ENCODE measurements around the gene MTM1. TPM values are rescaled to one million over a fixed set of nuclear protein-coding genes. Genes with fewer than 3 reads are reported as not detected.

The MTM1 gene
- total RNA-seq, 4 donors from 2014 or later, result 10.5 to 32.7 (median 14.3) TPM

- Histone ChIP-seq H3K4me3 (no peak overlapping the region), H3K4me1 (no peaks in the 10 kb centered on the region), H3K9me3 (no peaks in the 10 kb centered on the region), H3K36me3 (no peaks in the 10 kb centered on the region), H3K27ac (no peak overlapping the region), H3K27me3 (no peaks in the 10 kb centered on the region)
- ATAC-seq, result peak; percentile 41
- TF ChIP-seq POLR2A (IDR thresholded peaks at IDR 0.05) (no peak), EP300 (IDR thresholded peaks at IDR 0.05) (no peak), POLR2AphosphoS5 (IDR thresholded peaks at IDR 0.05) (no peak), CTCF (IDR thresholded peaks at IDR 0.05) (peak in 1 of 4 experiments; percentile 28)
- 34 to 39% methylated on average over 6 to 7 of the region's 7 CpGs for WGBS, 2 donors (ENCODE audit: low coverage in 1 of 2)
These were observed 112.6 kb downstream of the MTM1 start for GRCh38 chrX:150680974-150681373.

- H3K27ac ChIP-seq, result no peak overlapping the region
- H3K27me3 ChIP-seq, result no peaks in the 10 kb centered on the region
- no peaks in the 10 kb centered on the region for H3K9me3 ChIP-seq
- no peak for TF ChIP-seq POLR2AphosphoS5 (IDR thresholded peaks at IDR 0.05)
- no peak for TF ChIP-seq POLR2A (IDR thresholded peaks at IDR 0.05)
- no peak for TF ChIP-seq EP300 (IDR thresholded peaks at IDR 0.05)
- no peak for TF ChIP-seq CTCF (IDR thresholded peaks at IDR 0.05)
- H3K36me3 ChIP-seq, result no peaks in the 10 kb centered on the region
- WGBS, 2 donors (ENCODE audit: low coverage in 1 of 2), result 78 to 88% methylated on average over 3 of the region's 3 CpGs
- no peak for ATAC-seq
- H3K4me1 ChIP-seq, result no peaks in the 10 kb centered on the region
- H3K4me3 ChIP-seq, result no peak overlapping the region
These were observed 114.7 kb downstream of the MTM1 start for GRCh38 chrX:150683112-150683511.

- ATAC-seq, result no peak
- WGBS, 2 donors (ENCODE audit: low coverage in 1 of 2), result 36 to 48% methylated on average over 5 of the region's 7 CpGs
- no peak for TF ChIP-seq EP300 (IDR thresholded peaks at IDR 0.05)
- TF ChIP-seq CTCF (IDR thresholded peaks at IDR 0.05), result peak in 3 of 4 experiments; percentile 30 to 51 (median 36)
- H3K36me3 ChIP-seq, result no peaks in the 10 kb centered on the region
- no peak overlapping the region for H3K4me3 ChIP-seq
- H3K9me3 ChIP-seq, result no peaks in the 10 kb centered on the region
- no peaks in the 10 kb centered on the region for H3K4me1 ChIP-seq
- no peaks in the 10 kb centered on the region for H3K27me3 ChIP-seq
- H3K27ac ChIP-seq, result no peak overlapping the region
These were observed 115.2 kb downstream of the MTM1 start for GRCh38 chrX:150683536-150684146.

DNA sequence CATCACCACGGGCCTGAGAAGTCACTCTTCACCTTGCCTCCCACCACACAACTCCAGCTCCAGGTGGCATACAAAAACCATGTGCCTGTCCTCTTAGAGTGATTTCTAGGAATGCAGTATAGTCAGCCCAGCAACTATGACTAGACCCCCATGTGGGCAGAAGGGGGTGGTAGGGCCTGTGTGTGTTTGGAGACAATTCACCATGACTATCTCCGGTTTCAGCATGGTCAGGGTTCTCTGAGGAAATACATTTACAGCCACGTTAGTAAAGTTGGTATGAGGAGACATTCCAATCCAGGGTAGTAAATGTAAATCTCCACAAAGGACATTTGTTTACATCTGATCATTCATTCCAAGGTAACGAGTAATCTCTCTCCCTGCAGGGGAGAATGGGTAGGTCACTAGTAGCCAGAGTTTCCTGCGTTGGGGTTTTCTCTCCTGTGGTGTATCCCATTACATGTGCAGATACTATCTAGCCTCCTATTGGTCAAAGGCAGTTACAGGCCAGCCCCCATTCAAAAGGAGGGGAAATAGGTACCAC, 120.6 kb downstream of the MTM1 start:
- Histone ChIP-seq H3K36me3 (no peaks in the 10 kb centered on the region), H3K27me3 (no peaks in the 10 kb centered on the region), H3K9me3 (no peaks in the 10 kb centered on the region), H3K27ac (no peak overlapping the region), H3K4me3 (no peak overlapping the region), H3K4me1 (peaks cover 0 to 9% (median 0%) of the 10 kb centered on the region in 3 donors)
- ATAC-seq, result no peak
- TF ChIP-seq EP300 (IDR thresholded peaks at IDR 0.05) (no peak), POLR2AphosphoS5 (IDR thresholded peaks at IDR 0.05) (no peak)
- no CpG with 5 or more reads among the region's 5 CpGs for WGBS, 2 donors (ENCODE audit: low coverage in 1 of 2)

DNA sequence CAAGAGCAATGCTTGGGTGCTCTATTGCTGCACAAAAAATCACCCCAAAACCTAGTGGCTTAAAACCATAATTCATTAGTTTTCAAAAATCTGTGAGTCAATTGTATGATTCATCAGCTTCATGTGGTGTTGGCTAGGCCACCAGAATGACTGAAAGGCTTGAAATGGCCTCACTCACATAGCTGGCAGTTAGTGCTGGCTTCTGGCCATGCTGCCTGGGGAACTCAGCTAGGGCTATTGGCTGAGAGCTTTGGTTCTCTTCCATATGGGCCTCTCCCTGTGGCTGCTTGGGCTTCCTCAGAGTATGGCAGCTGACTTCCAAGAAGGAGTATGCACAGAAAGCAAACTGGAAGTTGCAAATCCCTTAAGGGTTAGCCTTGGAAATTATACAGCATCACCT, 121.7 kb downstream of the MTM1 start:
- ATAC-seq, result no peak
- H3K4me3 ChIP-seq, result no peak overlapping the region
- TF ChIP-seq CTCF (IDR thresholded peaks at IDR 0.05), result no peak
- no peak for TF ChIP-seq EP300 (IDR thresholded peaks at IDR 0.05)
- no peak for TF ChIP-seq POLR2A (IDR thresholded peaks at IDR 0.05)
- no peak for TF ChIP-seq POLR2AphosphoS5 (IDR thresholded peaks at IDR 0.05)
- no peak overlapping the region for H3K27ac ChIP-seq
- peaks cover 0 to 16% (median 5%) of the 10 kb centered on the region in 3 donors for H3K4me1 ChIP-seq
- no peaks in the 10 kb centered on the region for H3K36me3 ChIP-seq
- H3K9me3 ChIP-seq, result no peaks in the 10 kb centered on the region
- no peaks in the 10 kb centered on the region for H3K27me3 ChIP-seq

Data from gastroesophageal sphincter (tissue), 4 donors.